Measurements from ENCODE around the gene BEND3. TPM values are rescaled to one million over a fixed set of nuclear protein-coding genes. Genes with fewer than 3 reads are reported as not detected.
A peak's percentile ranks its signal among the peaks of the same experiment; 100 is the strongest.

The BEND3 gene
- polyA plus RNA-seq, 3 donors = 0.17 to 0.52 (median 0.24) TPM

GRCh38 chr6:107124934-107125348 lies 9.6 kb upstream of the BEND3 start:
- no peak for DNase-seq
- 100% methylated on average over 1 of the region's 4 CpGs for WGBS (ENCODE audit: insufficient coverage)
- Mint-ChIP-seq H3K9me3 (no peaks in the 10 kb centered on the region), H3K27ac (no peak overlapping the region), H3K4me3 (no peak overlapping the region), H3K27me3 (ENCODE audit: low read depth in 3 of 3) (peaks cover 2 to 7% (median 3%) of the 10 kb centered on the region in 3 donors), H3K36me3 (no peaks in the 10 kb centered on the region), H3K4me1 (peaks cover 3% of the 10 kb centered on the region)
- TF ChIP-seq CTCF (IDR thresholded peaks at IDR 0.05) = no peak
- Histone ChIP-seq H3K79me2 (ENCODE audit: insufficient read depth, low read length) (no peaks in the 10 kb centered on the region), H3K4me3 (replicated peaks in 1 of 3; ENCODE audit: low read depth in 2 of 3, low read length in 3 of 3) (no peak overlapping the region), H3K4me1 (ENCODE audit: control insufficient read depth in 1 of 2, insufficient read depth in 2 of 2, low read length in 2 of 2) (no peaks in the 10 kb centered on the region), H4K20me1 (ENCODE audit: insufficient read depth, low read length) (no peaks in the 10 kb centered on the region), H3K27me3 (ENCODE audit: control insufficient read depth in 2 of 2, insufficient read depth in 2 of 2, low read length in 2 of 2) (no peaks in the 10 kb centered on the region), H3K9me3 (replicated peaks in 1 of 2; ENCODE audit: control insufficient read depth in 1 of 2, insufficient read depth in 1 of 2, low read length in 2 of 2) (no peaks in the 10 kb centered on the region), H3K4me2 (replicated peaks; ENCODE audit: extremely low read depth, low read length, poor library complexity, severe bottlenecking) (no peak overlapping the region), H3K36me3 (replicated peaks in 1 of 2; ENCODE audit: control insufficient read depth in 1 of 2, insufficient read depth in 2 of 2, low read length in 2 of 2) (no peaks in the 10 kb centered on the region), H3K9ac (ENCODE audit: insufficient read depth, low read length, poor library complexity, severe bottlenecking) (no peak overlapping the region), H2AFZ (ENCODE audit: insufficient read depth, low read depth, low read length, poor library complexity, severe bottlenecking) (no peak overlapping the region), H3K27ac (ENCODE audit: low read depth in 1 of 2, low read length in 2 of 2) (no peak overlapping the region)
- intact Hi-C loops (cut with micrococcal nuclease) = no loop called here

- no peak overlapping the region for H3K9ac ChIP-seq (ENCODE audit: insufficient read depth, low read length, poor library complexity, severe bottlenecking)
- no peaks in the 10 kb centered on the region for H3K4me1 ChIP-seq (ENCODE audit: control insufficient read depth in 1 of 2, insufficient read depth in 2 of 2, low read length in 2 of 2)
- no CpG with 5 or more reads among the region's 6 CpGs for WGBS (ENCODE audit: insufficient coverage)
- no peaks in the 10 kb centered on the region for H3K9me3 ChIP-seq (replicated peaks in 1 of 2; ENCODE audit: control insufficient read depth in 1 of 2, insufficient read depth in 1 of 2, low read length in 2 of 2)
- H3K79me2 ChIP-seq (ENCODE audit: insufficient read depth, low read length) = no peaks in the 10 kb centered on the region
- DNase-seq = no peak
- Mint-ChIP-seq H3K9me3 (no peaks in the 10 kb centered on the region), H3K27me3 (ENCODE audit: low read depth in 3 of 3) (peaks cover 2 to 7% (median 4%) of the 10 kb centered on the region in 3 donors), H3K27ac (peak overlapping the region in 1 of 7 donors; percentile 58), H3K4me3 (no peak overlapping the region), H3K4me1 (peaks cover 6% of the 10 kb centered on the region), H3K36me3 (no peaks in the 10 kb centered on the region)
- H3K4me3 ChIP-seq (replicated peaks in 1 of 3; ENCODE audit: low read depth in 2 of 3, low read length in 3 of 3) = no peak overlapping the region
- H4K20me1 ChIP-seq (ENCODE audit: insufficient read depth, low read length) = no peaks in the 10 kb centered on the region
- no peaks in the 10 kb centered on the region for H3K27me3 ChIP-seq (ENCODE audit: control insufficient read depth in 2 of 2, insufficient read depth in 2 of 2, low read length in 2 of 2)
- TF ChIP-seq CTCF (IDR thresholded peaks at IDR 0.05) = no peak
- no peaks in the 10 kb centered on the region for H3K36me3 ChIP-seq (replicated peaks in 1 of 2; ENCODE audit: control insufficient read depth in 1 of 2, insufficient read depth in 2 of 2, low read length in 2 of 2)
- H3K27ac ChIP-seq (ENCODE audit: low read depth in 1 of 2, low read length in 2 of 2) = no peak overlapping the region
- no peak overlapping the region for H2AFZ ChIP-seq (ENCODE audit: insufficient read depth, low read depth, low read length, poor library complexity, severe bottlenecking)
- H3K4me2 ChIP-seq (replicated peaks; ENCODE audit: extremely low read depth, low read length, poor library complexity, severe bottlenecking) = no peak overlapping the region
- intact Hi-C loops (cut with micrococcal nuclease) = no loop called here
These were observed 8.2 kb upstream of the BEND3 start for GRCh38 chr6:107123501-107123900.
